Brain microvascular endothelial cell (primary cell): Measurements from ENCODE around the gene CORO7.

Source experiments
- DNase-seq: peaks from one replicate; pipeline ENCODE4 v3.0.0-alpha.2; 2020
- H3K27ac ChIP-seq: fragments of 250-450 bp; sonication (Bioruptor Pico); 2 replicates; pipeline ENCODE4 v1.5.1; 2020; ENCODE audit warnings: mild to moderate bottlenecking, moderate library complexity
- H3K27me3 ChIP-seq: fragments of 250-450 bp; sonication (Bioruptor Pico); replicated peaks from 2 replicates; pipeline ENCODE4 v1.5.1; 2020; ENCODE audit warnings: mild to moderate bottlenecking
- H3K36me3 ChIP-seq: fragments of 250-450 bp; sonication (Bioruptor Pico); replicated peaks from 2 replicates; pipeline ENCODE4 v1.5.1; 2020; ENCODE audit warnings: mild to moderate bottlenecking
- H3K4me3 ChIP-seq: 2 replicates; pipeline ENCODE4 v1.5.1; 2011; ENCODE audit warnings: low read depth, mild to moderate bottlenecking, control low read depth, low read length, moderate library complexity
- in situ Hi-C: cut with HindIII; loops from 2 replicates; pipeline ENCODE4 v1.10.0; 2017; ENCODE audit warnings: low sequenced_read_pairs, low pct_ligation_motif_present
- TF ChIP-seq, protein P1 (sequence below): IDR thresholded peaks from 2 replicates; pipeline ENCODE4 v1.5.1; 2011; ENCODE audit warnings: low read depth, mild to moderate bottlenecking, moderate library complexity, low read length, control low read depth, inconsistent platforms; ENCODE audit errors: missing control alignments

Gene CORO7

DNA sequence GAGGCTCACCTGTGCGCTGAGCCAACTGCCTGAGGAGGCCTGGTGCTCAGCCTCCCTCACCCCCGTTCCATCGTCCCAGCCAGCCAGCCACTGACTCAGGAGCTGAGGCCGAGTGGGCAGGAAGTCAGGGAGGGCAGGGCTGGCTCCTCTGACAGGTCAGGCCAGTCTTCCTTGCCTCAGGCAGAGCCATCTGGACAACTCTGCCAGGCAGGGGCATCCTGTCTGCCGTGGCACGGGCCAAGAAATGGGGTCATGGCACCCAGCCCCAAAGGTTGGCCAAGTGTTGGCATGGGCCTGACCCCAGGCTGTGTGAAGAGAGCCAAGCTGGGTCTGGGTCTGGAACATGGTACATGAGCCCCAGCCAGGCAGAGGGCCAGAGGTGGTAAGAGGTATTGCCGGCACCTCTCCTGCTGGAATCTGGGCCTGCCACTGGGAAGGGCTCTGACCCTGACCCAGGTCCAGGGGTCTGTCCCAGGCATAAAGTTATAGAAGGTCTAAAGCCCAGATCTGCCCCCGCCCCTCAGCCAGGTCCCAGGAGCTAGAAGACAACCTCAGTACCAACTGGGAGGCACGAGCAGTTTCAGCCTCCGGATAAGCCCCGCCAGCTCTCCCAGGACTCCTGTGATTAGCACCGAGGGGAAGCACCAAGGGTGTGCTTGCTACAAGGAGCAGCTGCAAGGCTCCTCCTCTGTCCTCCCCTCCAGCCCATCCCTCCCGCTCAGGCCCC, 47.2 kb downstream of the CORO7 start:
- DNase-seq: no peak
- TF ChIP-seq, protein P1, sequence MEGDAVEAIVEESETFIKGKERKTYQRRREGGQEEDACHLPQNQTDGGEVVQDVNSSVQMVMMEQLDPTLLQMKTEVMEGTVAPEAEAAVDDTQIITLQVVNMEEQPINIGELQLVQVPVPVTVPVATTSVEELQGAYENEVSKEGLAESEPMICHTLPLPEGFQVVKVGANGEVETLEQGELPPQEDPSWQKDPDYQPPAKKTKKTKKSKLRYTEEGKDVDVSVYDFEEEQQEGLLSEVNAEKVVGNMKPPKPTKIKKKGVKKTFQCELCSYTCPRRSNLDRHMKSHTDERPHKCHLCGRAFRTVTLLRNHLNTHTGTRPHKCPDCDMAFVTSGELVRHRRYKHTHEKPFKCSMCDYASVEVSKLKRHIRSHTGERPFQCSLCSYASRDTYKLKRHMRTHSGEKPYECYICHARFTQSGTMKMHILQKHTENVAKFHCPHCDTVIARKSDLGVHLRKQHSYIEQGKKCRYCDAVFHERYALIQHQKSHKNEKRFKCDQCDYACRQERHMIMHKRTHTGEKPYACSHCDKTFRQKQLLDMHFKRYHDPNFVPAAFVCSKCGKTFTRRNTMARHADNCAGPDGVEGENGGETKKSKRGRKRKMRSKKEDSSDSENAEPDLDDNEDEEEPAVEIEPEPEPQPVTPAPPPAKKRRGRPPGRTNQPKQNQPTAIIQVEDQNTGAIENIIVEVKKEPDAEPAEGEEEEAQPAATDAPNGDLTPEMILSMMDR: no peak
- Histone ChIP-seq H3K27ac (no peak overlapping the region), H3K27me3 (no peaks in the 10 kb centered on the region), H3K36me3 (peaks cover 4% of the 10 kb centered on the region), H3K4me3 (no peak overlapping the region)
- in situ Hi-C loops: no loop called here

- DNase-seq: no peak
- H3K36me3 ChIP-seq: peaks cover 6% of the 10 kb centered on the region
- in situ Hi-C loops: no loop called here
- no peaks in the 10 kb centered on the region for H3K27me3 ChIP-seq
- no peak overlapping the region for H3K27ac ChIP-seq
- H3K4me3 ChIP-seq: no peak overlapping the region
- TF ChIP-seq, protein P1: no peak
These were observed 49.0 kb downstream of the CORO7 start for GRCh38 chr16:4367393-4367856.

GRCh38 chr16:4366016-4366415, 50.4 kb downstream of the CORO7 start:
- DNase-seq: no peak
- H3K4me3 ChIP-seq: no peak overlapping the region
- no peak overlapping the region for H3K27ac ChIP-seq
- H3K36me3 ChIP-seq: peaks cover 6% of the 10 kb centered on the region
- in situ Hi-C loops: no loop called here
- TF ChIP-seq, protein P1: no peak
- H3K27me3 ChIP-seq: no peaks in the 10 kb centered on the region

GRCh38 chr16:4365615-4366014, 50.8 kb downstream of the CORO7 start:
- Histone ChIP-seq H3K36me3 (peaks cover 6% of the 10 kb centered on the region), H3K27ac (no peak overlapping the region), H3K27me3 (no peaks in the 10 kb centered on the region), H3K4me3 (no peak overlapping the region)
- no peak for DNase-seq
- in situ Hi-C loops: no loop called here
- TF ChIP-seq, protein P1: no peak

- Histone ChIP-seq H3K4me3 (no peak overlapping the region), H3K27ac (no peak overlapping the region), H3K36me3 (peaks cover 6% of the 10 kb centered on the region), H3K27me3 (no peaks in the 10 kb centered on the region)
- in situ Hi-C loops: no loop called here
- TF ChIP-seq, protein P1: no peak
- no peak for DNase-seq
These were observed 51.4 kb downstream of the CORO7 start for GRCh38 chr16:4365014-4365406.
